Muscle of leg (tissue), 16 donors: ENCODE measurements around the gene OSCP1. TPM values are rescaled to one million over a fixed set of nuclear protein-coding genes. Genes with fewer than 3 reads are reported as not detected.
"Not testable (repeated sequence)": the region's sequence is repeated elsewhere in the genome, so short reads cannot be mapped to it uniquely, and the experiment has no call there.

ENCODE experiments used
- DNase-seq: peaks from one replicate; pipeline ENCODE4 v3.0.0; 2013
- H3K27ac ChIP-seq: one replicate; pipeline ENCODE4 v1.5.1; 2013; ENCODE audit warnings: mild to moderate bottlenecking, low read length, control low read depth
- H3K27me3 ChIP-seq: one replicate; pipeline ENCODE4 v1.6.1; 2013; ENCODE audit warnings: low read length; ENCODE audit not compliant: control insufficient read depth, insufficient read depth
- H3K36me3 ChIP-seq: one replicate; pipeline ENCODE4 v1.6.1; 2013; ENCODE audit warnings: low read length; ENCODE audit not compliant: control insufficient read depth, insufficient read depth
- H3K4me1 ChIP-seq: one replicate; pipeline ENCODE4 v1.6.1; 2013; ENCODE audit warnings: low read length; ENCODE audit not compliant: control insufficient read depth, insufficient read depth
- H3K4me3 ChIP-seq: one replicate; pipeline ENCODE4 v1.5.1; 2013; ENCODE audit warnings: low read length, control low read depth
- H3K9me3 ChIP-seq: replicated peaks from 2 replicates; pipeline ENCODE4 v1.6.1; 2013; ENCODE audit warnings: low read depth, low read length; ENCODE audit not compliant: control insufficient read depth
- WGBS: methylation state at CpG from one replicate; pipeline ENCODE4 v1.1.5; 2013; ENCODE audit warnings: missing lambda C conversion rate; ENCODE audit not compliant: insufficient coverage; 5-methylcytosine and 5-hydroxymethylcytosine counted together
- long read RNA-seq, 11 donors: transcript quantifications; one replicate each; lab custom pipeline, GENCODE V29; 2026
- polyA plus RNA-seq, 8 donors: library from polyadenylated mRNA; unstranded; fragments of 120-200 nt; gene quantifications; one replicate each; pipeline versions ENCODE4 v1.2.1 to v1.2.3, GENCODE V29; 2013; ENCODE audit warnings: inconsistent platforms in 1 of 8, low replicate concordance in 1 of 8; ENCODE audit not compliant: insufficient read length in 8 of 8, insufficient read depth in 1 of 8
- total RNA-seq: library from RNA; stranded (reverse); fragments of 120-200 nt; gene quantifications from one replicate; pipeline ENCODE4 v1.2.4, GENCODE V29; 2013

OSCP1 gene, protein sequence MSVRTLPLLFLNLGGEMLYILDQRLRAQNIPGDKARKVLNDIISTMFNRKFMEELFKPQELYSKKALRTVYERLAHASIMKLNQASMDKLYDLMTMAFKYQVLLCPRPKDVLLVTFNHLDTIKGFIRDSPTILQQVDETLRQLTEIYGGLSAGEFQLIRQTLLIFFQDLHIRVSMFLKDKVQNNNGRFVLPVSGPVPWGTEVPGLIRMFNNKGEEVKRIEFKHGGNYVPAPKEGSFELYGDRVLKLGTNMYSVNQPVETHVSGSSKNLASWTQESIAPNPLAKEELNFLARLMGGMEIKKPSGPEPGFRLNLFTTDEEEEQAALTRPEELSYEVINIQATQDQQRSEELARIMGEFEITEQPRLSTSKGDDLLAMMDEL
- total RNA-seq (7.0 TPM), polyA plus RNA-seq (1 to 10 TPM; 4.0 to 7.6 (median 4.8) TPM)
- long read RNA-seq, donor 1, result 0 reads
- long read RNA-seq, donor 2, result 0 reads
- long read RNA-seq, donor 3, result 0 reads
- long read RNA-seq, donor 4, partial matches to known transcripts, result 0 of 1 reads
- long read RNA-seq, donor 4, other reads (novel, unspliced or antisense), result 0 of 1 reads
- long read RNA-seq, donor 5, result 0 reads
- long read RNA-seq, donor 6, result 0 reads
- long read RNA-seq, donor 7, partial matches to known transcripts, result 0 of 3 reads
- long read RNA-seq, donor 7, other reads (novel, unspliced or antisense), result 0 of 3 reads
- long read RNA-seq, donor 8, partial matches to known transcripts, result 0 of 3 reads
- long read RNA-seq, donor 8, other reads (novel, unspliced or antisense), result 0 of 3 reads
- long read RNA-seq, donor 9, partial matches to known transcripts, result 0 of 1 reads
- long read RNA-seq, donor 9, other reads (novel, unspliced or antisense), result 0 of 1 reads
- long read RNA-seq, donor 10, partial matches to known transcripts, result 0 of 4 reads
- long read RNA-seq, donor 10, other reads (novel, unspliced or antisense), result 0 of 4 reads
- long read RNA-seq, donor 11, partial matches to known transcripts, result 0 of 2 reads
- long read RNA-seq, donor 11, other reads (novel, unspliced or antisense), result 0 of 2 reads

DNA sequence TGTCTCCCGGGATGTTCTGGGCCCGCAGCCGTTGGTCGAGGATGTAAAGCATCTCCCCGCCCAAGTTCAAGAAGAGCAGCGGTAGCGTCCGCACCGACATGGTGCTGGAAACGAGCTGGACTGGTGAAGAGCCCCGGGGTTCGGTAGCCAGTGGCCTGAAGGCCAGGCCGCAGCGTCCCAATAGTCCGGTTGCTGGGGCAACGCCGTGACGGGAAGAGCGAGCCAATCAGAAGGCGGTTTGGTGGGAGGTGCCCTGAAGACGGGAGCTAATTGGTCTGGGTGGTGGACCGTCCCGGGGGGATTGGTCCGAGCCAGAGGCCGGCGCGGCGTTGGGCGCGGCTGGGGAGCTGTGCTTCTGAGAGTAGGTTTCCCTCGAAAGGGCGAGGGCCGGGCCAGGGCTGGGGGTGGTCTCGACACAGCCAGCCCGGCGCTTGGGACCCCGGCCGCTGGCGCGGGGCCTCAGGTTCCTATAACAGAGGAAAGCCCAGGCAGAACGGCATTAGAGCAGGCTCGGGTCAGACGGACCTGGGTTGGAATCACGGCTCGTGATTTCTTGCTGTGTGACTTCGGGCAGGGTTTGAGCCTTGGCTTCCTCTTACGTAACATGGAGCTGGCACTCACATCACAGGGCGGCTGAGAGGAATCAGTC, at the start of gene OSCP1:
Gene OSCP1 (minus strand): TSS at position 182 of the 649 bp plus-strand sequence. CDS start 82 bp downstream, at position 100.
- peaks cover 19% of the 10 kb centered on the region for H3K36me3 ChIP-seq
- H3K9me3 ChIP-seq, result no peaks in the 10 kb centered on the region
- H3K4me3 ChIP-seq, result peak within 1 kb of the TSS; percentile 87
- peaks cover 10% of the 10 kb centered on the region for H3K4me1 ChIP-seq
- under 1% methylated on average over 48 of the region's 48 CpGs for WGBS
- peak; percentile 98 for DNase-seq
- H3K27me3 ChIP-seq, result no peaks in the 10 kb centered on the region
- peak within 1 kb of the TSS; percentile 98 for H3K27ac ChIP-seq

DNA sequence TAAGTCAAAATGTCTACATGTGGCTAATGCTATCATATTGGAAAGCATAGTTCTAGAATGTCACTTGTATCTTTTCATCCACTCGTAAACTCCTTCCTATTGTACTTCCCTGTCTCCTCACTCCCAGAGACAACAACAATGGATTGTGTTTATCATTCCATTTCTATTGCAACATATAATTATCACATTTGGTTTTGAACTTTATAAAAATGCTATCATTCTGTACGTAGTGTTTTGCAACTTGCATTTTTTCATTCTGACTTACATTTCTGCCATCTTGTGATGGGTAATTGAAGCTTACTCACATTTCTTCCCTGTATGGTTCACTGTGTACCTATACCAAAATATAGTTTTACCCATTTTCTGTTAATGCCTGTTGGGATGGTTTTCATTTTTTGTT, 47.0 kb upstream of the OSCP1 start:
- Histone ChIP-seq H3K27ac (no peak overlapping the region), H3K27me3 (no peaks in the 10 kb centered on the region), H3K36me3 (no peaks in the 10 kb centered on the region), H3K9me3 (no peaks in the 10 kb centered on the region), H3K4me3 (no peak overlapping the region), H3K4me1 (no peaks in the 10 kb centered on the region)
- DNase-seq, result no peak
- no CpG with 5 or more reads among the region's 2 CpGs for WGBS

DNA sequence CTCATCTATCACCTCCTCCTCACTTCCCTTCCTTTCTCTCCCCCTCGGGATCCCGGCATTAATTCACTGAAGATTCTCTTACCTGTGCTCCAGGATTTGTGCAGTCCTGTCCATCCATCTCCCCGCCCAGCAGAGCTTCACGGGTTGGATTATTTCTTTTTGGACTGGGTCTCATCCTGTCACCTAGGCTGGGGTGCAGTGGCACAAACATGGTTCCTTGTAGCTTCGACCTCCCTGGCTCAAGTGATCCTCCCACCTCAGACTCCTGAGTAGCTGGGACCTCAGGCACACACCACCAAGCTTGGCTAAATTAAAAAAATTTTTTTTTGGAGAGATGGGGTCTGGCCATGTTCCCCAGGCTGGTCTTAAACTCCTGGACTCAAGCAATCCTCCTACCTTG, 44.7 kb upstream of the OSCP1 start:
- no peaks in the 10 kb centered on the region for H3K9me3 ChIP-seq
- 95% methylated on average over 3 of the region's 5 CpGs for WGBS
- no peak for DNase-seq
- no peaks in the 10 kb centered on the region for H3K27me3 ChIP-seq
- no peak overlapping the region for H3K27ac ChIP-seq
- H3K36me3 ChIP-seq, result no peaks in the 10 kb centered on the region
- H3K4me3 ChIP-seq, result no peak overlapping the region
- H3K4me1 ChIP-seq, result no peaks in the 10 kb centered on the region

DNA sequence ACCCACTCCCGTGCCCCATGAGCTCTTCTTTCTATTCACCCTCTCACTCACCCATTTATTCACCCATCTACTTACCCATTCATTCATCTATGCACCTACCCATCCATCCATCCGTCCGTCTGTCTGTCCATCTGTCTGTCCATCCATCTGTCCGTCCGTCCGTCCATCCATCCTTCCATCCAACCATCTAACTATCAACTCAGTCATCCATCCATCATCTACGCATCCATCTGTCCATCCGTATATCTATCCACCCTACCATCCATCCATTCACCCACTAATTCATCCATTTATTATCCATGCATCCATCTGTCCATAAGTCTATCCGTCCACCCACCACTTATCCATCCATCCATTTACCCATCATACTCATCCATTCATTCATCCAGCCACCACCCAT, 43.3 kb upstream of the OSCP1 start:
- DNase-seq, result no peak
- 91% methylated on average over 9 of the region's 9 CpGs for WGBS
- no peak overlapping the region for H3K4me3 ChIP-seq
- no peaks in the 10 kb centered on the region for H3K4me1 ChIP-seq
- no peaks in the 10 kb centered on the region for H3K36me3 ChIP-seq
- H3K27me3 ChIP-seq, result no peaks in the 10 kb centered on the region
- H3K9me3 ChIP-seq, result no peaks in the 10 kb centered on the region
- H3K27ac ChIP-seq, result no peak overlapping the region

DNA sequence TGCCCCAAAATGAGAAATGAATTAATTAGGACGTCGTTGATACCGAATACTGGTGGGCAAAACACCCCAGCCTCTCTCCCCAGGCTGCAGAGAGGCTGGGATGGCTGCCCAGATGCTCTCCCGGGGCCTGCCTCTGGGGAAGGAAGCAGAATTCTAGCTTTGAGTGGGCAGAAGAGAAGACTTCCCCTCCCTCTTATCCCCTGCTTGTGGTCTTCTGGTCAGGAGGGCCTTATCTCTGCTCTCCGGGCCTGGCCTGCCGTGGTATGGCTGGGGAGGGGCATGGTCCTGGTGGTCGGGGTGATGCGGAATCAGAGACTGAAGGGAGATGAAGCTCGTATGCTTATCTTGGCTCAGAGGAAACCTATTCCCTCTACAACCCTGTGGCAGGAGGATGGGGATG, 42.2 kb upstream of the OSCP1 start:
- no peaks in the 10 kb centered on the region for H3K27me3 ChIP-seq
- H3K36me3 ChIP-seq, result no peaks in the 10 kb centered on the region
- DNase-seq, result no peak
- no peaks in the 10 kb centered on the region for H3K4me1 ChIP-seq
- no peak overlapping the region for H3K27ac ChIP-seq
- WGBS, result no CpG with 5 or more reads among the region's 9 CpGs
- no peak overlapping the region for H3K4me3 ChIP-seq
- no peaks in the 10 kb centered on the region for H3K9me3 ChIP-seq

DNA sequence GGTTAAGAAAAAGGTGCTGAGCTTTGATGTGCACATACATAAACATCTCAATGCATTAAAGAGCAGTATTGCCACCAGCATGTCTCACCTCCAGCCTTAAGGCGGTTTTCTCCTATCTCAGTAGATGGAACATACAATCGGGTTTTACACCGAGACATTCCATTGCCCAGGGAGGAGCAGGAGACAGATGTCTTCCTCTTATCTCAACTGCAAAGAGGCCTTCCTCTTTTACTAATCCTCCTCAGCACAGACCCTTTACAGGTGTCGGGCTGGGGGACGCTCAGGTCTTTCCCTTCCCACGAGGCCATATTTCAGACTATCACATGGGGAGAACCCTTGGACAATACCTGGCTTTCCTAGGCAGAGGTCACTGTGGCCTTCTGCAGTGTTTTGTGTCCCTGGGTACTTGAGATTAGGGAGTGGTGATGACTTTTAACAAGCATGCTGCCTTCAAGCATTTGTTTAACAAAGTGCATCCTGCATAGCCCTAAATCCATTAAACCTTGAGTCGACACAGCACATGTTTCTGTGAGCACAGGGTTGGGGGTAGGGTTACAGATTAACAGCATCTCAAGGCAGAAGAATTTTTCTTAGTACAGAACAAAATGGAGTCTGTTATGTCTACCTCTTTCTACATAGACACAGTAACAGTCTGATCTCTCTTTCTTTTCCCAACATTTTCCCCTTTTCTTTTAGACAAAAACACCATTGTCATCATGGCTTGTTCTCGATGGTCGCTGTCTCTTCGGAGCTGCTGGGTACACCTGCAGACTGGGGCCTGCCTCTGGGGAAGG, 39.2 kb upstream of the OSCP1 start:
- not testable (repeated sequence) for H3K27ac ChIP-seq, H3K9me3 ChIP-seq, H3K36me3 ChIP-seq, DNase-seq, H3K4me1 ChIP-seq, H3K27me3 ChIP-seq, H3K4me3 ChIP-seq
- WGBS, result 60% methylated on average over 2 of the region's 10 CpGs

DNA sequence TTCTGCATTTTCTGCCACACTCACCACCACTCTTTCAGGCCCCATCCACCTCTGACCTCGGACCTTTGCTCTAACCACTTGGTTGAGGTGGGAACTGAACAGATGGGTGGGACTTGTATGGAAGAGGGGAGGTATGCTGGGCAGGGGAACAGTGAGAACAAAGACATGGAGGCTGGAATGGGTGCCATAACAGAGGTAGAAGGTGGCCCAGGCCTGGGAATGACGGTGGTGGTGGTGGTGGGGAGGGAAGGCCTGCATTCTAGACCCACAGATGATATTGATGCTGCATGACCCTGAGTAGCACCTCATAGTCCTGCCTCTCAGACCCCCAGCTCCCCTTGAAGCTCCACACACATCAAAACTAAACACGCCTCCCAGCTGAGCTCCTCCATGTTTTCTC, 37.7 kb upstream of the OSCP1 start:
- Histone ChIP-seq H3K9me3 (no peaks in the 10 kb centered on the region), H3K27ac (no peak overlapping the region), H3K4me3 (no peak overlapping the region), H3K36me3 (no peaks in the 10 kb centered on the region), H3K4me1 (no peaks in the 10 kb centered on the region), H3K27me3 (peaks cover 3% of the 10 kb centered on the region)
- no peak for DNase-seq
- WGBS, result 70% methylated on average over 2 of the region's 3 CpGs

DNA sequence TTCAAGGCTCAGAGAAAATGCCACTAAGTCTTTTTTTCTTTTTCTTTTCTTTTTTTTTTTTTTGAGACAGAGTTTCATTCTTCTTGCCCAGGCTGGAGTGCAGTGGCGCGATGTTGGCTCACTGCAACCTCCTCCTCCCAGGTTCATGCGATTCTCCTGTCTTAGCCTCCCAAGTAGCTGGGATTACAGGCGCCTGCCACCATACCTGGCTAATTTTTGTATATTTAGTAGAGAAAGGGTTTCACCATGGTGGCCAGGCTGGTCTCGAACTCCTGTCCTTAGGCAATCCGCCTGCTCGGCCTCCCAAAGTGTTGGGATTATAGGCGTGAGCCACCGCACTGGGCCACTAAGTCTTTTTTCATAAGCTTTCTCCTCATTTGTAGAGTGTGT, 37.1 kb upstream of the OSCP1 start:
- not testable (repeated sequence) for DNase-seq, H3K27me3 ChIP-seq, H3K27ac ChIP-seq, H3K4me1 ChIP-seq, H3K36me3 ChIP-seq, H3K9me3 ChIP-seq, H3K4me3 ChIP-seq
- WGBS, result no CpG with 5 or more reads among the region's 9 CpGs

DNA sequence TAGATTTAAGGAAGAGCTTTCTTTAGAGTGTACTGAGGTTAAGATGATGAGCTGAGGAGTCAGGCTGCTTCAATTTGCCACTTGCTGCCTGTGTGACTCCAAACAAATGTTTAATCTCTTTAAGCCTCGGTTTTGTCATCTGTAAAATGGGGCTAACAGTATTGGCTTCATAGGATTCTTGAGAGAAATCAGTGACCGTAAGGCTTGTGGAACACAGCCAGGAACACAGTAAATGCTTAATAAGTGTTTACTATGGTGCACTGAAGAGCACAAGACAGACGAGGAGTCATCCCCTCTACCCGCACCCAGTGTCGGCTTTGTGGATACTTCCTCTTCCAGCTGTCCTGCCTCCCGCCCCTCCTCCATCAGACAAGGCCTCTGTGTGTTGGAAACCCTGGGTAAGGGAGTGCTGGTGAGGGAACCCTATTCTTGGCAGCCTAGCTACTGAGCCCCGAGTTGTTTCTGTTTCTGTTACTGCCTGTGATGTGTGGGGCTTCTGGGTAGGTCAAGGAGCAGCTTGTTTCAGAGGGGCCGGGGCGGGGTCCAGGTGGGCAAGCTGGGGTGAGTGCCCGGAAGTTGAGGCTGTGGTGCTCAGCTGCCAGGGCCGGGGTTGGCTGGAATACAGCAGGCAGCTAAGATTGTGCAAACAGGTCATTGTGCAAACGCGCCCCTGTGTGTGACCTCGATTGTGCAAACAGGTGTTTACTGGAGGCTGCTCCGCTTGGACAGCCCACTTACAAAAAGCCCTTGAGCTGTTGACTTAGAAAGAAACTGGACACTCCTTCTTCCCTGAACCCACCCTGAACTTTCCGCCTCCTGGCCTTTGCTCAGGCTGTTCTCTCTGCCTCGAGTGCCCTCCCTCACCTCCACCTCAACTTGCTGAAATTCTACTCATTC, 36.4 kb upstream of the OSCP1 start:
- Histone ChIP-seq H3K27me3 (peaks cover 3% of the 10 kb centered on the region), H3K27ac (no peak overlapping the region), H3K4me3 (no peak overlapping the region), H3K4me1 (no peaks in the 10 kb centered on the region), H3K9me3 (no peaks in the 10 kb centered on the region), H3K36me3 (no peaks in the 10 kb centered on the region)
- peak; percentile 51 for DNase-seq
- 71% methylated on average over 13 of the region's 17 CpGs for WGBS
